Right atrium auricular region (tissue), 2 donors: ENCODE measurements around the gene PTPRD. TPM values are rescaled to one million over a fixed set of nuclear protein-coding genes. Genes with fewer than 3 reads are reported as not detected.
A peak's percentile ranks its signal among the peaks of the same experiment; 100 is the strongest.

ENCODE experiments used
- DNase-seq: peaks from one replicate; pipeline ENCODE4 v3.0.0-alpha.2; 2019; ENCODE audit warnings: low spot score
- H3K27ac ChIP-seq, 2 donors: fragments of 200-600 bp; sonication (generic); 1 replicate in 1 of 2; 2 replicates in 1 of 2; pipeline ENCODE4 v1.5.1; 2016 to 2019
- H3K27me3 ChIP-seq, 2 donors: fragments of 200-600 bp; sonication (generic); one replicate each; pipeline versions ENCODE4 v1.5.1 to v1.6.0; 2017 to 2019
- H3K36me3 ChIP-seq: fragments of 200-600 bp; sonication (generic); one replicate; pipeline ENCODE4 v1.5.1; 2016
- H3K4me1 ChIP-seq, 2 donors: fragments of 200-600 bp; sonication (generic); one replicate each; pipeline versions ENCODE4 v1.5.1 to v1.6.0; 2017 to 2019
- H3K4me3 ChIP-seq, 2 donors: fragments of 200-600 bp; sonication (generic); 1 replicate in 1 of 2; 2 replicates in 1 of 2; pipeline ENCODE4 v1.5.1; 2017 to 2019; ENCODE audit warnings: mild to moderate bottlenecking in 1 of 2, moderate library complexity in 1 of 2
- H3K9me3 ChIP-seq, 2 donors: fragments of 200-600 bp; sonication (generic); one replicate each; pipeline ENCODE4 v1.5.1; 2019
- total RNA-seq, 2 donors: library from RNA; depleted of rRNA; stranded (reverse); fragments of >200 nt; gene quantifications; one replicate each; pipeline ENCODE4 v1.1.0, GENCODE V29; 2016
- TF ChIP-seq, protein P1 (sequence below), 2 donors: fragments of 200-600 bp; sonication (generic); IDR thresholded peaks; one replicate each; pipeline ENCODE4 v1.5.1; 2019; ENCODE audit warnings: antibody characterized with exemption in 2 of 2

PTPRD gene
- total RNA-seq, 2 donors from 2014 or later: 5.5 to 6.6 TPM

DNA sequence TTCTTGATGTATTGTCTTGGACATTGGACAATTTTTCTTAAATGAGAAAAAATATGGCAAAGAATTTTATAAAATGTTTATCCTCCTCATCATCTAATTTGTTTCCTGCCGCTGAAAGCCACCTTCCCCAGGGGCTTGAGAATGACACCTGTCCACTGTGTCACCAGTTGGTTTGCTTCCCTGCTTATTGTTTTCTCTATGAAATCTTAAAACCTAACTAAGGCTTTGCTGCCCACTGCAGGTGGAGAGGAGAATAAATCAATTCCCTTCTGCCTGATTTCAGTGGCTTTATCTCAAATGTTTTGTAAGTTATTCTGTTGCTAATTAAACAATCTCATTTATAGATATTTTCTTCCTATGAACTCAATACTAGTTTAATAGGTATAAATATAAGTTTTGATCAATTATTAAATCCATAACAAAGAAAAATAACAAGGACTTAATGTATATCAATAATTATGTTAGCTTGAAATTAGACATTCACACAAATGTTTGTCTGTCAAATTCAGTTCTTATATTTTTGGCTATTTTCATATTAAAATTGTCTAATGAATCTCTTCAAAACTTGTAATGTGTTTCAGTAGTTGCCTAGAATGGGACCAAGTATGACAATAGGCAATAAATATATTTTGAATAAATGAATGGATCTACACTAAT is 822.5 kb downstream of the PTPRD start:
- no peak overlapping the region for H3K4me3 ChIP-seq
- DNase-seq: no peak
- no peaks in the 10 kb centered on the region for H3K27me3 ChIP-seq
- TF ChIP-seq, protein P1, sequence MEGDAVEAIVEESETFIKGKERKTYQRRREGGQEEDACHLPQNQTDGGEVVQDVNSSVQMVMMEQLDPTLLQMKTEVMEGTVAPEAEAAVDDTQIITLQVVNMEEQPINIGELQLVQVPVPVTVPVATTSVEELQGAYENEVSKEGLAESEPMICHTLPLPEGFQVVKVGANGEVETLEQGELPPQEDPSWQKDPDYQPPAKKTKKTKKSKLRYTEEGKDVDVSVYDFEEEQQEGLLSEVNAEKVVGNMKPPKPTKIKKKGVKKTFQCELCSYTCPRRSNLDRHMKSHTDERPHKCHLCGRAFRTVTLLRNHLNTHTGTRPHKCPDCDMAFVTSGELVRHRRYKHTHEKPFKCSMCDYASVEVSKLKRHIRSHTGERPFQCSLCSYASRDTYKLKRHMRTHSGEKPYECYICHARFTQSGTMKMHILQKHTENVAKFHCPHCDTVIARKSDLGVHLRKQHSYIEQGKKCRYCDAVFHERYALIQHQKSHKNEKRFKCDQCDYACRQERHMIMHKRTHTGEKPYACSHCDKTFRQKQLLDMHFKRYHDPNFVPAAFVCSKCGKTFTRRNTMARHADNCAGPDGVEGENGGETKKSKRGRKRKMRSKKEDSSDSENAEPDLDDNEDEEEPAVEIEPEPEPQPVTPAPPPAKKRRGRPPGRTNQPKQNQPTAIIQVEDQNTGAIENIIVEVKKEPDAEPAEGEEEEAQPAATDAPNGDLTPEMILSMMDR (IDR thresholded peaks at IDR 0.05): peak; percentile 19 to 65
- H3K9me3 ChIP-seq: no peaks in the 10 kb centered on the region
- H3K36me3 ChIP-seq: no peaks in the 10 kb centered on the region
- no peak overlapping the region for H3K27ac ChIP-seq
- no peaks in the 10 kb centered on the region for H3K4me1 ChIP-seq

DNA sequence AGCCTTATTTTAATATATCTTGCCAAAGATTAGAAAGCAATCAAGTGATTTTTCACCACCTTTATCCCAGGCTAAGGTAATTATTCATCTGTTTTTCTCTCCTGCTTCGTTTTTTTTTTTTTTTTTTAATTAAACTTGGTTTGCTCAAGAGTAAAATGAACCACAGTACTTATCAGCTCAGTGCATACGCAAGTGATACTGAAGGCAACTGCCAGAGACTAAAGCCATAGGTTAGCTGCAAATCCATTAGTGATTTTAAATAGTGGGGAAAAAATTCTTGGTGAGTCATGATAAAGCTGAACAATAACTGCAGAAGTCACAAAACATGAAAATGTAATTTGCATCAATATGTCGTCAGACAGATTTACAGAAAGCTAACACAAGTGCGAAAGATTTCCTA is 829.1 kb downstream of the PTPRD start:
- Histone ChIP-seq H3K36me3 (no peaks in the 10 kb centered on the region), H3K27me3 (no peaks in the 10 kb centered on the region), H3K4me3 (no peak overlapping the region), H3K27ac (no peak overlapping the region), H3K4me1 (no peaks in the 10 kb centered on the region), H3K9me3 (no peaks in the 10 kb centered on the region)
- TF ChIP-seq, protein P1 (IDR thresholded peaks at IDR 0.05): no peak
- DNase-seq: no peak

DNA sequence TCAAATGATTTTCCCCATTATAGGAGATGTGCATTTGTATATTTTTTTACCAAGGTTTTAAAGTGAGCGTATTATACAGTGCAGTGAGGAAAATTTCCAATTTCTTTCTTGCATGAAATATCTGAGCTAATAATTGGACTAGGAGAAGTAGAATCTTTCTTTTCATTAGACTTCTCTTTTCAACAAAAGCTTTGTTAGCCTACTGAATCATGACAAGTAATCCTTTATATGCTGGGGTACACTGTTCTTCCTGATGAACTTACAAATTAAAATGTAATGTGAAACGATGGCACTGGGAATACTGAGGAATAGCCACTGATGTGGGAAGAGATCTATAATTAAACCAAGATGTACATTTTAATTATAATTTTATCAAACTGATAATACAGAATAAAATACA is 829.6 kb downstream of the PTPRD start:
- TF ChIP-seq, protein P1 (IDR thresholded peaks at IDR 0.05): no peak
- Histone ChIP-seq H3K36me3 (no peaks in the 10 kb centered on the region), H3K27ac (no peak overlapping the region), H3K9me3 (no peaks in the 10 kb centered on the region), H3K27me3 (no peaks in the 10 kb centered on the region), H3K4me1 (no peaks in the 10 kb centered on the region), H3K4me3 (no peak overlapping the region)
- no peak for DNase-seq

DNA sequence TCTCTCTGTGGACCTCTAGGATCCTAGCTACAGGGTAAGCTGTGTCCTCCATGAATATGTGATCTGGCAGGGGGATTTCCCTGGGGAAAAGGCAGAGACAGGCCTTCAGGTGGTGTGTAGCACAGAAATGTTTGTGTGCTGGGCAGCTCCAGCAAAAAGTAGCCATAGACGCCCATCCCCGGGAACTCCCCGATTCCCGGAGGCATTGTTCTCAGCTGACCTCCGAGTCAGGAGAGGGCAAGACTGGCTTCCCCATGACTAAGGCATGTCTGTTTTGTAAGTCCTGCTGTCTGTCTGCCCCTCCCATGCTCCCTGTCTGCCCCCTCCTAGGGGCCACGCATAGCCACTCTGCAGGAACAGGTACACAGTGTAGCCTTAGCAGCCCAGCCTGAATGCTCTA is 834.5 kb downstream of the PTPRD start:
- H3K27ac ChIP-seq: no peak overlapping the region
- H3K36me3 ChIP-seq: no peaks in the 10 kb centered on the region

GRCh38 chr9:9774471-9774870 is 838.3 kb downstream of the PTPRD start:
- Histone ChIP-seq H3K27me3 (no peaks in the 10 kb centered on the region), H3K36me3 (no peaks in the 10 kb centered on the region), H3K4me1 (no peaks in the 10 kb centered on the region), H3K4me3 (no peak overlapping the region), H3K27ac (no peak overlapping the region), H3K9me3 (no peaks in the 10 kb centered on the region)
- DNase-seq: no peak
- TF ChIP-seq, protein P1 (IDR thresholded peaks at IDR 0.05): no peak

More for the DNA sequence above, 834.5 kb downstream of the PTPRD start:
- TF ChIP-seq, protein P1 (IDR thresholded peaks at IDR 0.05): no peak
- H3K27me3 ChIP-seq: no peaks in the 10 kb centered on the region
- no peaks in the 10 kb centered on the region for H3K4me1 ChIP-seq
- DNase-seq: no peak
- no peak overlapping the region for H3K4me3 ChIP-seq
- no peaks in the 10 kb centered on the region for H3K9me3 ChIP-seq

DNA sequence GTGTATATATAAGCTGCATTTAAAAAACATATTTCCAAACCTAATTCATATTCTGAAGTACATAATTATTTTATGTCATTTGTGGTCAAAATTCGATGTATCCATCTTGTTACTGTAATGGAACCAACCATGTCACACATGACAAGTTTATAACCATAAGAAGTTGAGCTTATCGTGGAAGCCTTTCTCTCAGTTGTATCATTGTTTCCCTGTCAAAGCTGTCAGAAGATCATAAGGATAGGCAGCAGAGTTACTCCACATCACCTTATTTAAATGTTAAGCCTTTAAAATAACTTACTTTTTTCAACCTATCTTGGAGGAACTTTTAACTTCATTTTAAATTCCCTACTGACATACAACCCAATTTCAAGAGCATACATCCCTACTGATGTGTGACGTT is 841.5 kb downstream of the PTPRD start:
- no peaks in the 10 kb centered on the region for H3K27me3 ChIP-seq
- no peaks in the 10 kb centered on the region for H3K4me1 ChIP-seq
- H3K36me3 ChIP-seq: no peaks in the 10 kb centered on the region
- TF ChIP-seq, protein P1 (IDR thresholded peaks at IDR 0.05): no peak
- no peaks in the 10 kb centered on the region for H3K9me3 ChIP-seq
- DNase-seq: no peak
- H3K27ac ChIP-seq: no peak overlapping the region
- no peak overlapping the region for H3K4me3 ChIP-seq
